ENCODE data around the gene BIN2. TPM values are rescaled to one million over a fixed set of nuclear protein-coding genes. Genes with fewer than 3 reads are reported as not detected.

The BIN2 gene
- total RNA-seq, 3 donors from 2014 or later (not counting 1 experiment from before 2014, with no cell fraction given), result 443 to 495 (median 478) TPM

DNA sequence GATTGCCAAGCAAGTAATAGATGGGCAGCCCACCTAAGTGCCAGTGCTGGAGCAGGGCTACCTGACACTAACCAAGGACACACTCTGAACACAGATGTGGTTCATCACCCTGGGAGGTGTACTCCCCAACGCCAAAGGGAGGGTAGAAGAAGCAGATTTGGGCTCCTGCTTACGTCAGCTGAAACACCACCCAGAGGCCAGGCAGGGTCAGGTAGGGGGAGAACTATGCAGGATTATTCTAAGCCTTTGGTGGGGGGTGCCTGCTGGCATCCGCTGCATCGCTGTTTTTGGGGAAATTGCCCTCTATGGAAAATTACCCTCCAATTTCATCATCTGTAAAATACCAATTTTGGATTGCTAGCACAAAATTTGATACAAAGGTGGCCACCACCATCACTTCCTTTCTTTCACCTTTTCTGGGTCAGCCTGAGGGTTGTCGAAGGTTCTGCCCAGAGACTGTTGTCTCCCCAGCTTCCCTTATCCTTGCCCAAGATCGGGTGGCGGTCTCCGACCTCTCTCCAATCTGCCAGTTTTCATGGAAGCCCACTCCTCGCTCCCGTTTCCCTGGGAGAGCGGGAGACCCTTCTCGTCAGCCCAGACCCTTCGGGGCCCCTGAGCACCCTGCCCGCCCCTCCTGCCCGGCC is 535 bp downstream of the BIN2 start:
- H3K36me3 Mint-ChIP-seq, result peaks cover 18% of the 10 kb centered on the region
- peak; percentile 40 to 85 for DNase-seq
- intact Hi-C loops (cut with micrococcal nuclease), result no loop called here

DNA sequence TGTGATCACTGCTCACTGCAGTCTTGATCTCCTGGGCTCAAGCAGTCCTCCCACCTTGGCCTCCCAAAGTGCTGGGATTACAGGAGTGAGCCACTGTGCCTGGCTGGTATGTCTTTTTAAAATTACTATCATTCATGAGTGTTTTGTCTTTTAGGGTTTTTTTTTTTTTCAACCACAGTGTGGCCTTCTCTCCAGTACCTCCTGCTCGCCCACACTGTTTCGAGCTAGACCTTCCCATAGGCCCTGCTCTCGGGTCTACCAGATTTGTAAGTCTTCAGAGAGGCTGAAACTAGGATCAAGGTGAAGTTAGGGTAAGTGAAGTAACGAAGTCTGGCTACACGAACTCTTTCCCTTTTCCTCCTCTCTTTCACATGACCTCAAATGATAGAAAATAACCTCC is 1.5 kb downstream of the BIN2 start:
- no peaks in the 10 kb centered on the region for H3K27me3 Mint-ChIP-seq (ENCODE audit: low read depth in 2 of 2)
- peaks cover 5% of the 10 kb centered on the region for H3K36me3 ChIP-seq (ENCODE audit: control insufficient read depth, insufficient read depth, low read length)
- peak overlapping the region; percentile 97 for H3K27ac ChIP-seq (ENCODE audit: low read length)
- peaks cover 81% of the 10 kb centered on the region for H3K4me1 ChIP-seq (ENCODE audit: control insufficient read depth, insufficient read depth, low read length)
- H3K27me3 ChIP-seq (ENCODE audit: control insufficient read depth, insufficient read depth, low read length), result no peaks in the 10 kb centered on the region
- TF ChIP-seq CTCF (IDR thresholded peaks at IDR 0.05), result no peak
- peaks cover 87 to 91% of the 10 kb centered on the region in 2 donors for H3K4me1 Mint-ChIP-seq
- peak overlapping the region; percentile 87 to 90 for H3K27ac Mint-ChIP-seq
- no peaks in the 10 kb centered on the region for H3K9me3 Mint-ChIP-seq
- H3K9me3 ChIP-seq (ENCODE audit: control insufficient read depth, insufficient read depth, low read length), result no peaks in the 10 kb centered on the region
- ATAC-seq (no peak), DNase-seq (peak in 1 of 2 donors; percentile 28)
- WGBS (ENCODE audit: insufficient coverage), result no CpG with 5 or more reads among the region's 5 CpGs
- H3K4me3 Mint-ChIP-seq, result peak overlapping the region; percentile 94
- peak overlapping the region; percentile 90 for H3K4me3 ChIP-seq (ENCODE audit: low read length)
- peaks cover 18% of the 10 kb centered on the region for H3K36me3 Mint-ChIP-seq
- intact Hi-C loops (cut with micrococcal nuclease), result no loop called here

More for the DNA sequence above, 535 bp downstream of the BIN2 start:
- Histone ChIP-seq H3K36me3 (ENCODE audit: control insufficient read depth, insufficient read depth, low read length) (peaks cover 5% of the 10 kb centered on the region), H3K9me3 (ENCODE audit: control insufficient read depth, insufficient read depth, low read length) (no peaks in the 10 kb centered on the region), H3K27ac (ENCODE audit: low read length) (peak overlapping the region; percentile 97), H3K4me3 (ENCODE audit: low read length) (peak overlapping the region; percentile 90), H3K4me1 (ENCODE audit: control insufficient read depth, insufficient read depth, low read length) (peaks cover 81% of the 10 kb centered on the region), H3K27me3 (ENCODE audit: control insufficient read depth, insufficient read depth, low read length) (no peaks in the 10 kb centered on the region)
- Mint-ChIP-seq H3K9me3 (no peaks in the 10 kb centered on the region), H3K4me3 (peak overlapping the region; percentile 94), H3K27me3 (ENCODE audit: low read depth in 2 of 2) (no peaks in the 10 kb centered on the region), H3K27ac (peak overlapping the region; percentile 87 to 90), H3K4me1 (peaks cover 85 to 86% of the 10 kb centered on the region in 2 donors)
- ATAC-seq, result peak; percentile 44 to 56 (median 51)
- TF ChIP-seq CTCF (IDR thresholded peaks at IDR 0.05), result no peak
- WGBS (ENCODE audit: insufficient coverage), result 0% methylated on average over 15 of the region's 15 CpGs

GRCh38 chr12:51321882-51322281 is 2.1 kb downstream of the BIN2 start:
- Histone ChIP-seq H3K9me3 (ENCODE audit: control insufficient read depth, insufficient read depth, low read length) (no peaks in the 10 kb centered on the region), H3K4me3 (ENCODE audit: low read length) (peak overlapping the region; percentile 90), H3K36me3 (ENCODE audit: control insufficient read depth, insufficient read depth, low read length) (peaks cover 5% of the 10 kb centered on the region), H3K27ac (ENCODE audit: low read length) (peak overlapping the region; percentile 97), H3K27me3 (ENCODE audit: control insufficient read depth, insufficient read depth, low read length) (no peaks in the 10 kb centered on the region), H3K4me1 (ENCODE audit: control insufficient read depth, insufficient read depth, low read length) (peaks cover 81% of the 10 kb centered on the region)
- peak overlapping the region; percentile 87 to 90 for H3K27ac Mint-ChIP-seq
- no peaks in the 10 kb centered on the region for H3K9me3 Mint-ChIP-seq
- WGBS (ENCODE audit: insufficient coverage), result 85% methylated on average over 3 of the region's 3 CpGs
- DNase-seq (no peak), ATAC-seq (no peak)
- no peak for TF ChIP-seq CTCF (IDR thresholded peaks at IDR 0.05)
- H3K27me3 Mint-ChIP-seq (ENCODE audit: low read depth in 2 of 2), result no peaks in the 10 kb centered on the region
- H3K4me1 Mint-ChIP-seq, result peaks cover 89 to 91% of the 10 kb centered on the region in 2 donors
- peaks cover 18% of the 10 kb centered on the region for H3K36me3 Mint-ChIP-seq
- peak overlapping the region; percentile 94 for H3K4me3 Mint-ChIP-seq
- intact Hi-C loops (cut with micrococcal nuclease), result no loop called here

All from natural killer cell (primary cell).